GM18511 (cell line): Measurements from ENCODE around the gene DUSP16.
A peak's percentile ranks its signal among the peaks of the same experiment; 100 is the strongest.
"Not testable (repeated sequence)": the region's sequence is repeated elsewhere in the genome, so short reads cannot be mapped to it uniquely, and the experiment has no call there.

ENCODE experiments used
- ATAC-seq: cut with Tn5 transposase; IDR thresholded peaks from one replicate; pipeline ENCODE4 v1.9.1; 2021; ENCODE audit warnings: mild to moderate bottlenecking, moderate library complexity; ENCODE audit not compliant: unreplicated experiment

Gene DUSP16

DNA sequence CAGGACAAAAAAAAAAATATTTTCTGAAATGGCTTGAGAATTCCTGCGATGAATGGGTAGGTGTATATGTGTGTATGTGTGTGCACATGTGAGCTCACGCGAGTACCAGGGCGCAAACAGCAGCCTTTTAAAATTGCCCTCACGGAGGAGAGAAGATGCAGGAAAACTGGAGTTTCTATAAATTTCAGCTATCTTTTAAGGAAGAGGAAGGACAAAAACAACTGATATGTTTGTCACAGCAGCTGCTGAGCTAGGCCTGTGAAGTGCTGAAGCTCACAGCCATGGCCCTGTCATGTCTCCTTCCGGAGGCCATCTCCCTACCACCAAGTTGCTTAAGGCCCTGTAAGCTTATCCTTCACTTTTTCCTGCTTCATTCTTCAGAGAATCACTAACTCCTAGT lies 40.8 kb downstream of the DUSP16 start:
- no peak for ATAC-seq

DNA sequence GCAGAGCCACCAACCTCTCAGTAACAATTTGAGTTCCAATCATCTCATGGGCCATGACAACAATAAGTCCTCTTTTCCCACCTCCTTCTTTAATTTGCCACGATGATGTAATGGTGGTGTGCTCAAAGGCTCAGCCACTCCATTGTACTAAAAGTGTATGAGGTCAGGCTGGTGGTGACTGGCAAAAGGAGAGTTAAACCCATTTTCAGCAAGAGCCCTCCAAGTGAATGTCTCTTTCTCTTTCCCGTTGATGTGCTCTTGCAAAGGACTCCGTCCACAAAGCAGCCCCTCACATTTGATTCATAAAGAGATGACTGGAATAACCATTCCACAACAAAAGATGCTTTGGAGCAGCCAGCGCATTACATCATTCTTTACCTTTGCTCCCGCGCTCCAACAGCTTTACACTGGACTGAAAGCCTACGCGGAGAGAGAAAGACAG lies 41.6 kb downstream of the DUSP16 start:
- no peak for ATAC-seq

DNA sequence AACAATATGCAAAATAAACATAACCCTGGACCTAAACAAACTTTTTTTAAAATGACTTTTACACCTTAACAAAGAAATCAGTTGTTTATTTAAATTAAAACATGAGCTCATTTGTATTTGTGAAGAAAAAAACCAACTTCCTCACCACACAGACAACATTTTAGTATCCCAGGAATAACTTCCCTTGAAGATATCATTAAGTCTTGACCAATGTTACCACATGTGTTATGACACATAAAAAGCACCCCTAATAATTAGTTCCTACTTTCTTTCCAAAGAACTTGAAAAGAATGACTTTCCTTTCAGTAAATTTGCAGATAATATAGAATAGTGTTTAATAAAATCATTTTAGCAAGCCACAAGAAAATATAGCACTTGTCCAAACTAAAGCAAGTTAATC lies 42.4 kb downstream of the DUSP16 start:
- no peak for ATAC-seq

DNA sequence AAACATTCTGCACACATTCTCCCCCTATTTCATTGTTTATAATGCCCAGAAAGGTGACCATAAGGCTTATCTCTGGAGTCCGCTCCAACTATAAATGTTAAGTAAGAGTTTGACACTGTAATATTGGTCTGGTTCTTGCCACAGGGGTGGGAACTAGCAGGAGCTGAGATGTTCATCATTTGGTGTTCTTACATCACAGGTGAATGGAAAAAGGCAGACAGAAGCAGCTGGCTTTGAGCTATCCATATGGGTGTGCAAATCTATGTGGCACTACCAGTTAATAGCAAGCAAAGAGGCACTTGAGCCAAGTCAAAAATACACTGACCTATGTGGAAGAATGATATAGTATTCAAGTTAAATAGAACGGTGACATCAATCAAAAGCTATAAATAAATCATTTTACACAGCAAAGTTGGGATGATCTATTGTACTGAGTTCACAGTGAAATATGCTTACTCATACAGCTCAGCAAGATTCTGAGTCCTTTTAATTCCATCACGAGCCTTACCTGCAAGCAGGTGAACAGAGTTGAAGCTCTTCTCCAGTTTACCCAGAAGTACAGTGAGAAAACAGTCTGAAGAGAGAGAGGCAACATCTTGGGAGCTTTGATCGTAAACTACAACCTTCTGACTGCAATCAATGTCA lies 43.2 kb downstream of the DUSP16 start:
- no peak for ATAC-seq

DNA sequence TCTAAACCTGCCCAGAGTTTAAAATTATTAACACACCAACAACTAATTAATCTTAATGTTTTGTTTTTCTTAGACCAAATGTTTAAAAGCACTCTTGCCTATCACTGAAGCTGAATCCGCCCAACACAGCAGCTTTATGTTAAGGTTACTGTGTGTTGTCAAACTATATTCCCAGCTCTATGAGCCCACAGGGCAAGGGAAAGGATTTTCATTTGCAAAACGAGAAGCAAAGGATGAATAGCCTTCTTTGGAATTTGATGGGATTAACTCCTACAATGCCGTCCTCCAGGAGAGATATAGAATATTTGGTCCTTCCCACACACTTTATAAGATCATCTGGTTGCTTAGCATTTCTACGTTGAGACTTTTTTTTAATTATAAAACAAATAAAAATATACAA lies 43.7 kb downstream of the DUSP16 start:
- ATAC-seq, result no peak

DNA sequence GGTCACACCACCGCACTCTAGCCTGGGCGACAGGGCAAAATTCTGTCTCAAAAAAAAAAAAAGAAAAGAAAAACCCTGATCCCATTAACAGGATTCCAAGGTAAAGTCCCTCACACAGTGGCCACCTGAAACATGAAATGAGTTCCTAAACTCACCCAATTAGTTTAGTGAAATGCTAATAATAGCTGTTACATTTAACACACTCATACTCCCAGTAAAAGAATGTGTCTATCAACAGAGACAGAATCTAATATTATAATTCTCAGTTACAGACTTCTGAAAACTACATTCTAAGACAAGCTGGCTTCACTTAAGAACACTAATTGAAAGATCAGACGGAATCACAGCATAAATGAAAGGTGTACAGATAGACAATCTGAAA lies 44.2 kb downstream of the DUSP16 start:
- no peak for ATAC-seq

DNA sequence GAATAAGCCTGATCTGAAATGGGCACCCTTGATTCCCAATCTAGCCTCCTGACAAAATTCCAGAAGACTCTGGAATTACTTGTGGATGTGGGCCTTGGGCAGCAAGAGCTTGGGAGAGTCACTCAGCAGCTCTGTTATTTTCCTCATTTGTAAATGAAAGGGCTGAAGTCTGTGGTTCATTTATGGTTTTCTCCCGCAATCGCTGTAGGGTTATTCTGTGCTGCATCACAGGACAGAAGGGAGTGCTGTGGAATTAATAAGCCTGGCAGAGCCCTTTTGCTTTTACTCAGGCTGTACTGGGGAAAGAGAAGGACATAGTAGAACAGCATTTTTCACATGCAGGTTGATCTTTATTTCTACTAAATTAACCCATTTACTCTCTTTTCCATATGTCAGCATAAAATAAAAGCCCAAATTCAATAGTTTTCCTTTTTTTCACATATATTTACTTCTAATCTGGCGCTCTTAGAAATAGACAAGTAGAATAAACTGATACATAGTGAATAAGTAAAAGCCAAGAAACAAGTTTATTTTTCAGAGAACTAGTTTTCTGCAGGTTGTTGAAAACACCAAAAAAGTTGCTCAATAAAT lies 49.2 kb downstream of the DUSP16 start:
- no peak for ATAC-seq

DNA sequence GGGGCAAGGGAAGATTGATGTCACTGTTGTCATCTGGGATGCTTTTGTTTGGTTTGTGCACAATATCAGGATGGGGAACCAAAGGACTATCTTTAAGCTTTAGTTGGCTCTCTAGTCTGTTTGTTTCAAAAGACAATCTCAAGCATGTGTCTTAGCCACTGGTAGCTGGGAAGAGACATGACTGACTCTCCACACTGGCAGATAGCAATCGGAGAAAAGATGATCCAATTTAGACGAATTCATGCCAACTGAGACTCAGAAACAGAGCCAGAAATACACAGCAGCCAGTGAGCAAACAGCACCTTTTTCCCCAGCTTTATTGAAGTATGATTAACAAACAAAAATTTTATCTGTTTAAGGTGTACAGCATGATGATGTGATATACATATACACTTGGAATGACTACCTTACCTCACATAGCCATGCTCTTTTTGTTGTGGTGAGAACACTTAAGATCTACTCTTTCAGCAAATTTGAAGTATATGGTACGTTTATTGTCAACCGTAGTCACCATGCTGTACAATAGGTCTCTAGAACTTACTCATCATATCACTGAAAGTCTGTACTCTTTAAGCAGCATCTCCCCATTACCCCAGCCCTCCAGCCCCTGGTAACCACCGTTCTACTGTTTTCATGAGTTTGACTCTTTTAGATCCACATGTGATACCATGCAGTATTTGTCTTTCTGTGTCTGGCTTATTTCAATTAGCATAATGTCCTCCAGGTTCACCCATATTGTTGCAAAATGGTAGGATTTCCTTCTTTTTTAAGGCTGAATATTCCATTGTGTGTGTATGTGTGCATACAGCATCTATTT lies 50.6 kb downstream of the DUSP16 start:
- ATAC-seq, result no peak

DNA sequence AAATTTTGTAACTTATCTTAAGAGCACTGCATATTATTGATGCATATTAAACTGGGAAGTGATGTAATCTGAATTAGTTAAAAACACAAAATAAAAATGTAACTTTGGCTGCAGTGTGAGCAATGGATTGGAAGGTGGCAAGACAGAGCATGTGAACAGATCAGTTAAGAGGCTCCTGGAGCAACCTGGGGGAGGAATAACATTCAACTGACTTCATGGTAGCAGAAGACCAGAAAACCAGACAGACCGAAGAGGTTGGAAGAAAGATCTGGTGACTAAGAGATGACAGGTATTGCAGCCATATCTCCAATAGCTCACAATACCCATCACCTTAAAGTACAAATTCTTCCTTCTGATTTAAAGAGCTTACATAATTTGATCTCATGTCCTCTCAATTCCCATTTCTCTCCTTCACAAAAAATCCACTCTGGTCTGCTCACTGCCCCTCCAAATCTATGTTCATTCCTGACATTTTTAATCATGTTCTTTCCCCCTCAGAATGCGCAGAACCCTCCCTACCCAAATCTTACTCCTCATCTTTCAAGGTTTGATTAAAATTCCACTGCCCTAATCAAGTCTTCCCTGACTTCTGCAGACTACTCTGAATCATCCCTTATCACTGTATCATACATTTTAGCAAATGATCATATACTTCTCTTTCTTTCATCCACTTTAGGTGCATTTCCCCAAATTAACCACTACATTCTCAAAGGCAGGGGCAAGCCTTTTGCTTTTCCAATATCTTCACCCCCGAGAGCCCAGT lies 51.5 kb downstream of the DUSP16 start:
- ATAC-seq, result no peak

DNA sequence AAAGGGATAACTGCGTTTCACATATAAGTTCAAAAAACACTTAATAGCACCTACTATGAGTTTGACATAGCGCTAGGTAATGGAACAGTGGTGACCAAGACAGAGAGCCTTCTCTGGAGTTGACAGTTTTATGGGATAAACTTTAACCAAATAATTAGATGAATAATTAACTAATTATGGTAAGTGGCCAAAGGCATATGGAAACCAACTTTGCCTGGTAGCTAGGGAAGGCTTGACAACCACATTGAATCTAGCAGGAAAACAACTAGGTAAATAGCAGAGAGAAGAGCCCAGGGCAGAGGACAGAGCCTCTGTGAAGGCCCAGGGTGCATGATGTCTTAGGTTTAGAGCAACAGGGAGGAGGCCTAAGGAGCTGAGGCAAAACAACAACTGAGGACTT lies 52.1 kb downstream of the DUSP16 start:
- ATAC-seq, result no peak

DNA sequence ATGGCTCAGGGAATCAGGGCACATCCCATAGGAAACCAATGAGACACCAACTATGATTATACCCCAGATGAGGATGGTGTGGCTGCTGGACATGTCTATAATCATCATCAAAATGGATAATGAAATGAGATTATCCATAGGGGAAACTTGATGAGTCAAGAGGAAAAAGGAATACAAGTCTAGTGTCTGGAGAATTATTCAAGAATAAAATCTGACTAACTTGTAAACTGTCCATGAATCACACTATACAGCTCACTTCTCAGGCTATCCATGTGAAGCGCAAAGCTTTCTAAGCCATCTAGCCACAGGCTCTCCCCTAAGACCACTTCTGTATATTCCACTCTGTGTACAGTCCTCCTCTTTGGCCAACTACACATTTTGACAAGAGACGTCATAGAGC lies 52.5 kb downstream of the DUSP16 start:
- ATAC-seq, result no peak

DNA sequence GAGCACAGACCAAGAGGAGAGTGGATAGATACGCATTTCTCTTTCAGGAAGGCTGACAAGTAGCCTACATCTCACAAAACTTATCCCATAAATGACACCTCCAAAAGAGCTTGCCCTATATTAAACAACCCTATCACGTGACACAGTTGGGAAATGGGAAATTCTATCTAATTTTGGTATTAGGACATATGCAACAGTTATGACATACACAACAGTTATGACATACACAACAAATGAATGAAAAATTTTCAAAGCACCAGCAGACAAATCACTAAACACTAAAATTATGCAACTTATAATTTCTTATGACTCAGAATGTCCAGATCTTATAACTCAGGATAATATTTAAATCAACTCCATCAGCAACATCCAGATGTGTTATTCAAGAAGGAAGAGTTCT lies 54.1 kb downstream of the DUSP16 start:
- ATAC-seq, result no peak

DNA sequence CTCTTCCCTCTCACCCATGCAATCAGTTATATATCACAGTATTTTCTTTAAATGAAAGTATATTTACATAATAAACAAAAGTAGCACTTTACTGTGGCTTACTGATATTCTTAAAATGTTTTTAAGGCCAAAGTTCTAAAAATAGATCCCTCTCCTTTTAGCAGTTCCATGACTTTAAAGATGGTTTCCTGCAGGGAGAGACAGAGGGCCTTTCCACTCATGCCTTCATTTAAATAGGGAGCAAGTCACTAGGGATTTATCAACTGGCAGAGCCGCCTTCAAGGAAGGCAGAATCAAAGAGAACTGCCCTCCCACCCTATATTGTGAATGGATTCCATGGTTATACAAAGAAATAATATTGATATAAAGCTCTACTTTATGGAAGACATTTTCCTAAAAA lies 55.5 kb downstream of the DUSP16 start:
- ATAC-seq, result no peak

DNA sequence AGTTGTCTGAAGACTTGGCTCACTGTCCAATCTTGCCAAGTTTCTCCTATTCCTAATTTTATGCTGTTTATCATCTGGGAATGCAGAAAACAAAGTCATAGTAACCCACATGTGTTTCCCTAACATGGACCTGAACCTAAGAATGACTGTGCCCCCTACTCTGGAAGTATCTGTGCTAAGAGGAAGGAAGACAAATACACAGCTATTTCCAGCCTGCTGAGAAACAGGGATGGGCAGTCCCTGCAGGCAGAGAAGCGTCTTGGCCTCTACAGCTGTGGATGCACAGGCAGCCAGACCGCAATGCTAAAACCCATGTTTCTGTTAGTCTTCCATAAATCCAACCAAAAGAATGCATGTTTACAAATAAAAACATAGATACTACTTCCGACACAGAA lies 56.2 kb downstream of the DUSP16 start:
- ATAC-seq, result no peak

DNA sequence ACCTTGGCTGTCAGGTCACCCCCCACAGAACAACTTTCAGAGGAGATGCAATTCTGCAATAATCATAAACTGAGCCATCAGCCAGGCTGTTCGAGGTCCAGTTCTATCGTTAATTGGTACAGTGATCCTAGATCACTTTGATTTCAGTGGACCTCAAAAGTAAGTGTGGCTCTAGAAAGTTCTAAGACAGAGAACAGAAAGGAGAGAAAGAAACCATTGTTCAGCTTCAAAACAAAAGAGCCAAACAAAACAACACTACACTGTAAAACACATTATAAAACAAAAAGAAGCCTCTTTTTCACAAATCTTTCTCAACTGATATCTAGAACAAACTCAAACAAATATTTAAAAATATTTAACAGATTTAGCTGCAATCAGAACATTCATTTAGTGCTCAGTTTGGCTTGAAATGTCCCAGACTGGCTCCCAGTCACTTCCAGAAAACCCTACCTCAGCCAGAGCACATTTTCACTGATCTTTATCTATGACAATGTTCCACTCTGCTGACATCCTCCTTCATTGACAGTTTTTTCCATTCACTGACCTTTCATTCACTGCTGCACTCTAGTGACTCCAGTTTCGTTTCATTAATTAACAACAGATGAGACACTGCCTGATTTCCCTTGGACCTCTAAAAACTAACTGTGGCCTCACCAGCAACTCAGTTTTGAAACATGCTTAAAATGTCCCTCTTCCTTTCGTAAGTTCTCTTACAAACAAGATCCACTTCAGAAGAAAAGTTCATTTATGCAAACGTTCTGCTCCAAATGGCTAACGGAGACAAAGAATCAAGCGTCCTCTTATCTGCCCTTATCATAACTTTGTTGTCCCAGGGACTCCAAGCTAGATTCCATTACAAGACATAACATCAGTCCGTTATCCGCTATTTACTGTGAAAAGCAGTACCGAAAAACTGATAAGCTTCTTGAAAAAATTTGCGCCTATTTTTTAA lies 56.8 kb downstream of the DUSP16 start:
- ATAC-seq, result peak; percentile 87

DNA sequence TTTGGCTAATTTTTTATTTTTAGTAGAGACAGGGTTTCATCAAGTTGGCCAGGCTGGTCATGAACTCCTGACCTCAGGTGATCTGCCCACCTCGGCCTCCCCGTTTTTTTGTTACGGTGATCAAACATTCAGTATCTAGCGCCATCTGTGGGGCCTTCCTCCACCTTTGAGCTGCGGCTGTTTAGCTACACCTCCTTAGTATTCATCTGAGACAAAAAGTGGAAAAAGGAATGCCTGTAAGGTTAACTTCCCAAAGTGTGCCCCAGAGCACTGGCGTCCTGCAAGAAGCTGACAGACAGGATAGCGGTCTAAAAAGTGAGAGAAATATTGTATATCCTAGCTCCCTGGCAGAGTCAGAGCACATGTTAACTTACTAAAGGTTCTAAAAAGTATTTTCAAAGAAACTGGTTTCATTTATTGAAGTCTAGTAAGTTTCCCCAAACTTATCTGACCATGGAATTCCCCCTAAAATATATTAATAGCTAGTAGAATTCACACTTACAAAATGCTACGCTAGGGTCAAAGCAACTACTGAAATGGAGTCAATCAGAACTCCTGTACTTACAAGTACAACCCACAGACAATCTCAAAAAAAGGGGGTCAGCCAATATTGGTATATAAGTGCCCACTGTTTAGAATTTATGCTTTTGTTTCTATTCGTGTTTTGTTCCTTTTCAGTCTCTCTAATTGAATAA lies 59.1 kb downstream of the DUSP16 start:
- no peak for ATAC-seq

DNA sequence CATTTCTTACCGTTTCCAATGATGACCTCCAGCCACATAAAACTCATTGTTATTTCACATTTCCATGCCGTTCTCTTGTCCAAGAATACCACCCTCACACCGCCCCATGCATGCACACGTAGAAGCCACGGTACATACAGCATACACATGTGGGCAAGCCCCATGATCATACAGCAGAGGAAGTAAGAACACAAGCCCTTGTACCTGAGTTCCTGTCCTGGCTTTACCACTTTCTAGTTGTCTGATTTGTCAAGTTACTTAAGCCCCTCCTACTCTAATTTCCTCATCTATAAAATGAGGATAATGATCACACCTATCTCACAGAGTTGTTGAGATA lies 59.9 kb downstream of the DUSP16 start:
- no peak for ATAC-seq

DNA sequence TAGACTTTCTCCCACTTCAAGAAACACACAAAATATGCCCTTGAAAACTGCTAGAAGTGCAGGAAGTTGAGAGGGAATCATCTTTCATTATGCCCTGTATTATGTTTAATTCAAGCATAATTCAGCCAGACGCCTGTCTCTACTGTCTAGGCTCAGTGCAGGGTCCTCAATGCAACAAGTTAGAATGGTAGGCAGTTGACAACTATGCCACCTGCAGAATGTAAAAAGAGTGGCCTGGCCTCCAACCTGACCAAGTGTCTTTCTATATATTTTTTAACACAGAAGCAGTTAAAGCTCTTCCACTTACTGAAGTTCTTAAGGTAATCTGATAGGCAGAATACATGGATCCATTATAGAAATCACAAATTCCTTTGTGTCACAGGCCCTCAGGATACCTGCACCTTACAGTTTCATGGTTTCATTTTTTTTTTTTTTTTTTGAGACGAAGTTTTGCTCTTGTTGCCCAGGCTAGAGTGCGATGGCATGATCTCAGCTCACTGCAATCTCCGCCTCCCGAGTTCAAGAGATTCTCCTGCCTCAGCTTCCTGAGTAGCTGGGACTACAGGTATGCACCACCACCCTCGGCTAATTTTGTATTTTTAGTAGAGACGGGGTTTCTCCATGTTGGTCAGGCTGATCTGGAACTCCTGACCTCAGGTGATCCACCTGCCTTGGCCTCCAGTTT lies 60.4 kb downstream of the DUSP16 start:
- not testable (repeated sequence) for ATAC-seq

DNA sequence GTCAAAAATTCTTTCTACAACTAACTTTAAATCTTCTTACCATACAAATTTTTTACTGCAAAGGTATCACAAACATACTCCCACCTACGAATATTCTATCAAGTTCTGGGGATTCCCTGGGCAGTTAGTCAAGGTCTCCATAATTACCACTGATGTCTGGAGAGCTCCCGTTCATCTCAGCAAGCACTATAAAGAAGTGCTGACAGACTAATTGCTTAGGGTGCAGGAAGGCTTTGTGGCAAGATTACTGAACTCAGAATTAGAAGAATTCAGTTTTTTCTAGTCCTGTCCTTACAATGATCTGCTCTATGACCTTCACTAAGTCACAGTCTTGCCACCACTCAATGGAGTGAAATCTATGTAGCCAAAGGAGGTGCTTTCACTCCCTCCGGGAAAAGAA lies 61.5 kb downstream of the DUSP16 start:
- ATAC-seq, result no peak
